SU-DHL-6 (cell line): ENCODE results near the gene ITPR3.

Experiments used
- H2AFZ ChIP-seq: fragments of 200-600 bp; sonication (generic); 2 replicates; pipeline ENCODE4 v1.6.1; 2014; ENCODE audit warnings: low read depth, mild to moderate bottlenecking, moderate library complexity, mixed read lengths, antibody characterized with exemption, low read length; ENCODE audit not compliant: severe bottlenecking
- H3F3A ChIP-seq: fragments of 200-600 bp; shearing (Covaris generic); 2 replicates; pipeline ENCODE4 v1.6.0; 2016; ENCODE audit warnings: antibody characterized with exemption, mild to moderate bottlenecking; ENCODE audit not compliant: insufficient read depth
- H3K27ac ChIP-seq: fragments of 200-600 bp; sonication (generic); 2 replicates; pipeline ENCODE4 v1.5.1; 2016; ENCODE audit warnings: low read depth, mild to moderate bottlenecking, low read length, moderate library complexity, mixed read lengths
- H3K27me3 ChIP-seq: fragments of 200-600 bp; sonication (generic), shearing (Covaris generic); 2 replicates; pipeline ENCODE4 v1.6.0; 2014; ENCODE audit warnings: mild to moderate bottlenecking, low read length
- H3K36me3 ChIP-seq: fragments of 200-600 bp; sonication (generic); 2 replicates; pipeline ENCODE4 v1.6.1; 2014; ENCODE audit warnings: mild to moderate bottlenecking, low read length, mixed read lengths
- H3K4me2 ChIP-seq: fragments of 300-600, 200-600 bp; shearing (Covaris generic), sonication (generic); 2 replicates; pipeline ENCODE4 v1.6.0; 2014; ENCODE audit warnings: low read length, low read depth, mild to moderate bottlenecking; ENCODE audit not compliant: poor library complexity, severe bottlenecking
- H3K4me3 ChIP-seq: fragments of 200-600 bp; sonication (generic); 2 replicates; pipeline ENCODE4 v1.5.1; 2014; ENCODE audit warnings: antibody characterized with exemption, low read length, mild to moderate bottlenecking, mixed read lengths; ENCODE audit not compliant: insufficient read depth, poor library complexity, severe bottlenecking
- H3K79me2 ChIP-seq: fragments of 200-600 bp; sonication (generic); 2 replicates; pipeline ENCODE4 v1.6.1; 2014; ENCODE audit warnings: mild to moderate bottlenecking, low read length, moderate library complexity; ENCODE audit not compliant: insufficient read depth
- H3K9ac ChIP-seq: fragments of 200-600 bp; sonication (generic); 2 replicates; pipeline ENCODE4 v1.7.0; 2014; ENCODE audit warnings: mild to moderate bottlenecking, low read length
- H3K9me2 ChIP-seq: fragments of 200-600 bp; sonication (generic); replicated peaks from 2 replicates; pipeline ENCODE4 v1.6.1; 2014; ENCODE audit warnings: low read length; ENCODE audit not compliant: insufficient read depth
- H3K9me3 ChIP-seq: fragments of 200-600 bp; sonication (generic); 2 replicates; pipeline ENCODE4 v1.6.1; 2014; ENCODE audit warnings: low read length, mixed read lengths; ENCODE audit not compliant: insufficient read depth
- H4K20me1 ChIP-seq: fragments of 200-600 bp; sonication (generic); 2 replicates; pipeline ENCODE4 v1.6.1; 2014; ENCODE audit warnings: low read depth, mild to moderate bottlenecking, antibody characterized with exemption, low read length, moderate library complexity, mixed read lengths
- CTCF ChIP-seq: fragments of 200-600 bp; sonication (generic); IDR thresholded peaks from one replicate; pipeline ENCODE4 v1.5.1; 2017; ENCODE audit warnings: antibody characterized with exemption, mild to moderate bottlenecking, low read length, moderate library complexity; ENCODE audit not compliant: insufficient read depth, poor library complexity, severe bottlenecking
- EZH2phosphoT487 ChIP-seq: fragments of 200-600 bp; sonication (generic), shearing (Covaris generic); conservative IDR thresholded peaks from 2 replicates; pipeline ENCODE4 v1.6.1; 2018; ENCODE audit warnings: mild to moderate bottlenecking, antibody characterized with exemption, low read length, moderate library complexity, mixed read lengths

The ITPR3 gene

GRCh38 chr6:33724102-33725023 is 103.2 kb downstream of the ITPR3 start:
- Histone ChIP-seq H2AFZ (no peak overlapping the region), H3K4me2 (no peak overlapping the region), H3F3A (no peaks in the 10 kb centered on the region), H3K9me2 (no peaks in the 10 kb centered on the region), H3K9me3 (no peaks in the 10 kb centered on the region), H3K36me3 (no peaks in the 10 kb centered on the region), H3K79me2 (no peaks in the 10 kb centered on the region), H3K27me3 (0 out of 2 replicates have a peak, but pooled peaks cover 4% of the 10 kb centered on the region), H3K4me3 (no peak overlapping the region), H3K27ac (no peak overlapping the region), H4K20me1 (no peaks in the 10 kb centered on the region), H3K9ac (no peak overlapping the region)
- TF ChIP-seq EZH2phosphoT487, result no peak
- no peak for TF ChIP-seq CTCF

- Histone ChIP-seq H3K4me3 (no peak overlapping the region), H2AFZ (no peak overlapping the region), H3K9ac (no peak overlapping the region), H3K4me2 (no peak overlapping the region), H3K79me2 (no peaks in the 10 kb centered on the region), H3K36me3 (no peaks in the 10 kb centered on the region), H4K20me1 (no peaks in the 10 kb centered on the region), H3K9me3 (no peaks in the 10 kb centered on the region), H3K27me3 (0 out of 2 replicates have a peak, but pooled peaks cover 4% of the 10 kb centered on the region), H3K9me2 (no peaks in the 10 kb centered on the region), H3K27ac (no peak overlapping the region), H3F3A (no peaks in the 10 kb centered on the region)
- TF ChIP-seq EZH2phosphoT487, result no peak
- no peak for TF ChIP-seq CTCF
These were observed 104.1 kb downstream of the ITPR3 start for GRCh38 chr6:33725222-33725621.

DNA sequence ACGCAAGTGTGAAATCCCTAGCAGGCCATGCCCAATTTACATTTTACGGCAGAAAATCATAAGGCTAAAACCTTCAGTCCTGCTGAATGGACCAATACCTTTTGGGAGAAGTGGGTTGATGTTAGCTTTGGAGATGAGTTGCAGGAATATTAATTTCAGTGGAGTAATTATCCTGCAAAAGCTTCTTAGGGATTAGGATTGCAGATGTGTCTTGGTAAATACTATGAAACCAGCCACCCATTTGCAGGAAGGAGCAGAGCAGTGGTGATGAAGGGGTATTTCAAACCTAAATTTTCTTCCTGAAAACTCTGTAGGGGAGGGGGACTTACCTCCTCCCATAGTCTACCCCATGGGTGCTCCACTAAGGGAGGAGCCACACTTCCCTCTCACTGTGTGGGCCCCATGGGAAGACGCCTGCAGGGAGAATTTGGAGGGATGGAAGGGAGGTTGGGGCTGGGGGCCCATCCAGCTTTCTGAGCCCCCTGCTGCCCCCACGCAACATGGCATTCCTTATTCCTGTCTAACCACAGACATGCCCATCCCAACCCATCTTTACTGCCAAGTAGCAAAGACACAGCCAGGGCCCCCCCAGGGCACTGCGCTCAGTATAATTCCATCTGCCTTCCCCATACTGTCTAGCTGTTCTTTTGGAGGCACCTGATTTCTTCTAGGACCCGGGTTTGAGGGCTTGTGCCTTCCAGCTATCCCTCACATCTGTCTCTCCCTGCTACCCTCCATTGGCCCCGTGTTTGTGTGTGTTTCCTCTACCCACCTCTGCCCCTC is 105.0 kb downstream of the ITPR3 start:
- Histone ChIP-seq H3F3A (no peaks in the 10 kb centered on the region), H3K27ac (no peak overlapping the region), H3K79me2 (no peaks in the 10 kb centered on the region), H3K4me2 (no peak overlapping the region), H3K27me3 (0 out of 2 replicates have a peak, but pooled peaks cover 4% of the 10 kb centered on the region), H3K4me3 (no peak overlapping the region), H3K36me3 (no peaks in the 10 kb centered on the region), H4K20me1 (no peaks in the 10 kb centered on the region), H2AFZ (no peak overlapping the region), H3K9me3 (no peaks in the 10 kb centered on the region), H3K9me2 (no peaks in the 10 kb centered on the region), H3K9ac (no peak overlapping the region)
- TF ChIP-seq EZH2phosphoT487 (no peak), CTCF (no peak)
